ENCODE results near the gene PKNOX2. TPM values are rescaled to one million over a fixed set of nuclear protein-coding genes. Genes with fewer than 3 reads are reported as not detected.

PKNOX2 gene
- polyA plus RNA-seq, 1 experiment = 0.02 TPM

DNA sequence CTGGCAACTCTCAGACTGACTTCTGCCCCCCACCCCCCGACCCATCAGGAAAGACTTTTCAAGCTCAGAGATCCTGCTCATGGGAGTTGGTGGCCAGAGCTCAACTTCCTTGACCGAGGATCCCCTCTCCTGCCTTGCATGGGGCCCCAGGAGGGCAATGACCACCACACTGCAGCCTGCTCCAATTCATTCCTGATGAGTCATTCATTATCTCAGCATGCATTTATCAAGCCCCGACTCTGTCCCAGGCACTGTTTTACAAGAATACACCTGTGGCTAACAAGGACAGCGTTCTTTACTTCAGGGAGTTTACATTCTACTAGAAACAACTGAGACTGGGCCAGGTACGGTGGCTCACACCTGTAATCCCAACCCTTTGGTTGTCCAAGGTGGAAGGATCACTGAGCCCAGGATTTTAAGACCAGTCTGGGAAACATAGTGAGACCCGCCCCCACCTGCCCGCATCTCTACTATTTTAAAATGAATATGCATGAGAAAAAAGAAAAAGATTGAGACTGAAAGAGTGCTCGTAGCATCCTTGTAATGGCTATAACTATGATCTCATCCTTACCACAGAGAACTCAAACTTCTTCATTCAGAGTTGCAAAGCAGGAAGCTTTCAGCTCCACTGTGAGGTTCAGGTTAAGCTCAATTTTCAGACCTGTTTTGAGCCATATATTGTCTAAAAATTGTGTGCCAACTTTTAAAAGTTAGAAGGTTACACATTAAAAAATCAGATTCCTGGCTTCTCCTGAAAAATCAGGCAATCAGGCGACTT is 271.1 kb downstream of the PKNOX2 start:
- ChIA-PET POLR2A (interaction anchor here (0.7 kb wide), 1 partner anchor 22 kb away, joined by 23 read pairs; no protein-coding TSS in a partner anchor), CTCF (interaction anchor here (0.9 to 1.4 kb wide), 3 partner anchors 30 to 345 kb away, joined by 3 to 4 read pairs (median 3); no protein-coding TSS in a partner anchor)
- DNase-seq (ENCODE audit: low read depth) = no peak

GRCh38 chr11:125441648-125442410 is 277.3 kb downstream of the PKNOX2 start:
- POLR2A ChIA-PET = no interaction called here
- CTCF ChIA-PET = interaction anchor here (1.5 to 3.4 kb wide), 2 partner anchors 9 to 12 kb away, joined by 5 to 15 read pairs; no protein-coding TSS in a partner anchor
- TF ChIP-seq, protein P1, sequence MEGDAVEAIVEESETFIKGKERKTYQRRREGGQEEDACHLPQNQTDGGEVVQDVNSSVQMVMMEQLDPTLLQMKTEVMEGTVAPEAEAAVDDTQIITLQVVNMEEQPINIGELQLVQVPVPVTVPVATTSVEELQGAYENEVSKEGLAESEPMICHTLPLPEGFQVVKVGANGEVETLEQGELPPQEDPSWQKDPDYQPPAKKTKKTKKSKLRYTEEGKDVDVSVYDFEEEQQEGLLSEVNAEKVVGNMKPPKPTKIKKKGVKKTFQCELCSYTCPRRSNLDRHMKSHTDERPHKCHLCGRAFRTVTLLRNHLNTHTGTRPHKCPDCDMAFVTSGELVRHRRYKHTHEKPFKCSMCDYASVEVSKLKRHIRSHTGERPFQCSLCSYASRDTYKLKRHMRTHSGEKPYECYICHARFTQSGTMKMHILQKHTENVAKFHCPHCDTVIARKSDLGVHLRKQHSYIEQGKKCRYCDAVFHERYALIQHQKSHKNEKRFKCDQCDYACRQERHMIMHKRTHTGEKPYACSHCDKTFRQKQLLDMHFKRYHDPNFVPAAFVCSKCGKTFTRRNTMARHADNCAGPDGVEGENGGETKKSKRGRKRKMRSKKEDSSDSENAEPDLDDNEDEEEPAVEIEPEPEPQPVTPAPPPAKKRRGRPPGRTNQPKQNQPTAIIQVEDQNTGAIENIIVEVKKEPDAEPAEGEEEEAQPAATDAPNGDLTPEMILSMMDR (IDR thresholded peaks at IDR 0.05; ENCODE audit: insufficient read depth, low read depth, low read length) = no peak

More for the DNA sequence above, 271.1 kb downstream of the PKNOX2 start:
- Histone ChIP-seq H3K27me3 (ENCODE audit: control insufficient read depth, insufficient read depth, low read length) (peaks cover 2% of the 10 kb centered on the region; the same call in 1 of the 2 replicates), H3K36me3 (ENCODE audit: control insufficient read depth, insufficient read depth, low read length) (no peaks in the 10 kb centered on the region), H3K4me3 (ENCODE audit: low read depth, low read length) (no peak overlapping the region)
- TF ChIP-seq, protein P1 (IDR thresholded peaks at IDR 0.05; ENCODE audit: insufficient read depth, low read depth, low read length) = no peak

DNA sequence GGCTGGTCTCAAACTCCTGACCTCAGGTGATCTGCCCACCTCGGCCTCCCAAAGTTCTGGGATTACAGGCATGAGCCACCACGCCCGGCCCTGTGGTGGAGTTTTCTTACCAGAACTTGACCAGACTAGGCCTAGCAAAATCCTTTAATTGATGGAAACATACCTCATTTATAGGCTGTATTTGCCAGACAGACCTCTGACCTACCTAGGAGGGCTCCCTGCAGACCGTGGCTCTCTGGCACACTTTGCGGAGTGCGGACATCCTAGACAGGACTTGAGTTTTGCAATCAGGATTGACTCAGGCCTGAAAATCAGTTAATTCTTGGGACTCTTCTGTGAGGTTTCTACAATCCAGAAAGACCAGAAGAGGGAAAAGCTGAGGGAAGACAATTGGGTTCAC is 278.4 kb downstream of the PKNOX2 start:
- no peaks in the 10 kb centered on the region for H3K36me3 ChIP-seq (ENCODE audit: control insufficient read depth, insufficient read depth, low read length)
- CTCF ChIA-PET = interaction anchor here (1.2 kb wide), 1 partner anchor 10 kb away, joined by 4 read pairs; no protein-coding TSS in a partner anchor
- no peak for DNase-seq (ENCODE audit: low read depth)
- no peak overlapping the region for H3K4me3 ChIP-seq (ENCODE audit: low read depth, low read length)
- no peaks in the 10 kb centered on the region for H3K27me3 ChIP-seq (ENCODE audit: control insufficient read depth, insufficient read depth, low read length)
- POLR2A ChIA-PET = no interaction called here
- TF ChIP-seq, protein P1 (IDR thresholded peaks at IDR 0.05; ENCODE audit: insufficient read depth, low read depth, low read length) = no peak

More at GRCh38 chr11:125441648-125442410, 277.3 kb downstream of the PKNOX2 start:
- H3K36me3 ChIP-seq (ENCODE audit: control insufficient read depth, insufficient read depth, low read length) = no peaks in the 10 kb centered on the region
- H3K4me3 ChIP-seq (ENCODE audit: low read depth, low read length) = no peak overlapping the region
- no peak for DNase-seq (ENCODE audit: low read depth)
- no peaks in the 10 kb centered on the region for H3K27me3 ChIP-seq (ENCODE audit: control insufficient read depth, insufficient read depth, low read length)

DNA sequence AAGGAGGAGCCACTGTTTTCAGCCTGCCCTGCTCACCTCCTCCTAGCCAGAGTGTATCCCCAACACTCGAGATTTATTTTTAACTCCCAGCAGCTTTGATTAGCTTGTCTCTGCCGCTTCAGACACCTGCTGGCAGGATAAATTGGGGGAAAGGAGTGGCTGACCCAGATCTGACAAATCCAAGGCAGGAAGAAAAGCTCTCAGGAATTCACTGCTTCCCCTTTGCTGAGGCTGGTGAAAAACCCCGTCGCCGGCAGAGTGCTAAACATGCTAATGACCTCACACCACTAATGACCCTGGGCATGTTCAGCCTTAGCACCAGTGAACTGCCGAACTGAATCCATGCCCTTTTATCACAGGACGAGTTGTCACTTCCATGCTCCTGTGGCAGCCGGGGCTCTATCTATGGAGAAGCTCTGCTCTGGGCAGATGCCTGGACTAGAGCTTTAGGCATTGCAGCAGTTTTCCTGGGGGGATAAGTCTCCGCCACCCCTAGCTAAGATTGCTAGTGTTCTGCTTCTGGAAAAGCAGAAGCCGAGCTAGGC is 279.3 kb downstream of the PKNOX2 start:
- Histone ChIP-seq H3K4me3 (ENCODE audit: low read depth, low read length) (no peak overlapping the region), H3K27me3 (ENCODE audit: control insufficient read depth, insufficient read depth, low read length) (no peaks in the 10 kb centered on the region), H3K36me3 (ENCODE audit: control insufficient read depth, insufficient read depth, low read length) (no peaks in the 10 kb centered on the region)
- DNase-seq (ENCODE audit: low read depth) = no peak
- ChIA-PET CTCF (interaction anchor here (1.2 kb wide), 1 partner anchor 11 kb away, joined by 4 read pairs; no protein-coding TSS in a partner anchor), POLR2A (no interaction called here)
- TF ChIP-seq, protein P1 (IDR thresholded peaks at IDR 0.05; ENCODE audit: insufficient read depth, low read depth, low read length) = no peak

GRCh38 chr11:125445731-125446130 is 281.2 kb downstream of the PKNOX2 start:
- POLR2A ChIA-PET = no interaction called here
- Histone ChIP-seq H3K36me3 (ENCODE audit: control insufficient read depth, insufficient read depth, low read length) (no peaks in the 10 kb centered on the region), H3K4me3 (ENCODE audit: low read depth, low read length) (no peak overlapping the region), H3K27me3 (ENCODE audit: control insufficient read depth, insufficient read depth, low read length) (no peaks in the 10 kb centered on the region)
- no peak for DNase-seq (ENCODE audit: low read depth)
- CTCF ChIA-PET = no interaction called here
- TF ChIP-seq, protein P1 (IDR thresholded peaks at IDR 0.05; ENCODE audit: insufficient read depth, low read depth, low read length) = no peak

Data from BJ (cell line).